PC-9 (cell line): ENCODE measurements around the gene LZIC. TPM values are rescaled to one million over a fixed set of nuclear protein-coding genes. Genes with fewer than 3 reads are reported as not detected.

Source experiments
- BruUV-seq: library from RNA; stranded (reverse); fragments of 400-500 nt; replicated peaks from 2 replicates; lab custom pipeline; 2021; lab: Mats Ljungman, UMichigan
- CTCF ChIA-PET: fragments of 300-600 bp; sonication (Branson Sonifier 250); formaldehyde crosslinking; loops from one replicate; lab custom pipeline; 2022; ENCODE audit warnings: antibody characterized with exemption; lab: Charles Lee
- POLR2A ChIA-PET: fragments of 300-600 bp; sonication (Branson Sonifier 250); formaldehyde crosslinking; loops from one replicate; lab custom pipeline; 2022; ENCODE audit warnings: antibody characterized with exemption; ENCODE audit not compliant: unreplicated experiment; lab: Charles Lee
- DNase-seq, 2 experiments: peaks; one replicate each; pipeline versions ENCODE4 v3.0.0 to v3.0.0-alpha.2; 2015 to 2022; ENCODE audit warnings: mixed read lengths in 1 of 2
- H2AFZ ChIP-seq: fragments of 200-600 bp; sonication (generic); 2 replicates; pipeline ENCODE4 v1.8.1; 2017; ENCODE audit warnings: antibody characterized with exemption
- H3F3A ChIP-seq: fragments of 200-600 bp; sonication (generic); 2 replicates; pipeline ENCODE4 v1.8.1; 2017; ENCODE audit warnings: antibody characterized with exemption, mild to moderate bottlenecking, low read depth; ENCODE audit not compliant: insufficient read depth
- H3K27ac ChIP-seq: fragments of 200-600 bp; sonication (generic); 2 replicates; pipeline ENCODE4 v1.6.1; 2016; ENCODE audit warnings: mixed run types
- H3K27me3 ChIP-seq: fragments of 200-600 bp; sonication (generic); 2 replicates; pipeline ENCODE4 v1.6.1; 2016; ENCODE audit warnings: low read depth, mixed run types; ENCODE audit not compliant: insufficient read depth
- H3K36me3 ChIP-seq: fragments of 200-600 bp; sonication (generic); 2 replicates; pipeline ENCODE4 v1.6.1; 2016; ENCODE audit warnings: low read depth, mixed run types
- H3K4me1 ChIP-seq: fragments of 200-600 bp; sonication (generic); replicated peaks from 2 replicates; pipeline ENCODE4 v1.6.1; 2016; ENCODE audit warnings: mixed run types; ENCODE audit not compliant: insufficient read depth
- H3K4me2 ChIP-seq: fragments of 200-600 bp; sonication (generic); 2 replicates; pipeline ENCODE4 v1.6.1; 2017; ENCODE audit warnings: mixed run types
- H3K4me3 ChIP-seq: fragments of 200-600 bp; sonication (generic); 2 replicates; pipeline ENCODE4 v1.6.1; 2016; ENCODE audit warnings: mixed run types
- H3K79me2 ChIP-seq: fragments of 200-600 bp; sonication (generic); 2 replicates; pipeline ENCODE4 v1.6.1; 2017; ENCODE audit warnings: low read depth, mixed run types
- H3K9me2 ChIP-seq: fragments of 200-600 bp; sonication (generic); 2 replicates; pipeline ENCODE4 v1.8.1; 2017; ENCODE audit warnings: mild to moderate bottlenecking; ENCODE audit not compliant: insufficient read depth
- H3K9me3 ChIP-seq: fragments of 200-600 bp; sonication (generic); 2 replicates; pipeline ENCODE4 v1.8.1; 2016; ENCODE audit warnings: low read depth; ENCODE audit not compliant: insufficient read depth
- H4K20me1 ChIP-seq: fragments of 200-600 bp; sonication (generic); 2 replicates; pipeline ENCODE4 v1.8.1; 2017; ENCODE audit not compliant: insufficient read depth
- CTCF ChIP-seq: fragments of 200-600 bp; sonication (generic); conservative IDR thresholded peaks from 2 replicates; pipeline ENCODE4 v1.6.1; 2017; ENCODE audit warnings: mixed run types, antibody characterized with exemption, mild to moderate bottlenecking, moderate library complexity
- EZH2 ChIP-seq: fragments of 200-600 bp; sonication (generic); IDR thresholded peaks from 2 replicates; pipeline ENCODE4 v1.8.0; 2017; ENCODE audit warnings: antibody characterized with exemption, low read depth
- intact Hi-C: fragments of 100-400 bp; cut with micrococcal nuclease; formaldehyde crosslinking; loops from one replicate; pipeline ENCODE4 v1.10.0; 2022; ENCODE audit not compliant: unreplicated experiment
- total RNA-seq: library from RNA; stranded (reverse); gene quantifications from 2 replicates; pipeline ENCODE4 v1.2.3, GENCODE V29; 2021

Gene LZIC
- total RNA-seq, 1 experiment from 2014 or later = 27.4 TPM

- H4K20me1 ChIP-seq = no peaks in the 10 kb centered on the region
- TF ChIP-seq CTCF (no peak), EZH2 (no peak)
- no peak overlapping the region for H3K4me2 ChIP-seq
- no peaks in the 10 kb centered on the region for H3F3A ChIP-seq
- no peaks in the 10 kb centered on the region for H3K36me3 ChIP-seq
- no peaks in the 10 kb centered on the region for H3K27me3 ChIP-seq
- no TSS peak for BruUV-seq
- intact Hi-C loops = no loop called here
- CTCF ChIA-PET = no interaction called here
- no peaks in the 10 kb centered on the region for H3K9me2 ChIP-seq
- H3K27ac ChIP-seq = no peak overlapping the region
- H3K79me2 ChIP-seq = no peaks in the 10 kb centered on the region
- no peak for DNase-seq
- H3K4me1 ChIP-seq = no peaks in the 10 kb centered on the region
- H3K9me3 ChIP-seq = no peaks in the 10 kb centered on the region
- H2AFZ ChIP-seq = no peak overlapping the region
- POLR2A ChIA-PET = interaction anchor here (0.6 kb wide), 1 partner anchor 151 kb away, joined by 7 read pairs; no protein-coding TSS in a partner anchor
- H3K4me3 ChIP-seq = no peak overlapping the region
These were observed 46.6 kb upstream of the LZIC start for GRCh38 chr1:9989773-9990172.

- no peaks in the 10 kb centered on the region for H4K20me1 ChIP-seq
- no peaks in the 10 kb centered on the region for H3K9me3 ChIP-seq
- H3K79me2 ChIP-seq = no peaks in the 10 kb centered on the region
- no peaks in the 10 kb centered on the region for H3K9me2 ChIP-seq
- H2AFZ ChIP-seq = no peak overlapping the region
- ChIA-PET POLR2A (no interaction called here), CTCF (no interaction called here)
- intact Hi-C loops = no loop called here
- no peak for DNase-seq
- BruUV-seq = no TSS peak
- H3K4me2 ChIP-seq = no peak overlapping the region
- no peaks in the 10 kb centered on the region for H3K4me1 ChIP-seq
- H3K36me3 ChIP-seq = no peaks in the 10 kb centered on the region
- no peak overlapping the region for H3K27ac ChIP-seq
- H3K27me3 ChIP-seq = no peaks in the 10 kb centered on the region
- H3K4me3 ChIP-seq = no peak overlapping the region
- TF ChIP-seq EZH2 = no peak
- no peak for TF ChIP-seq CTCF
- no peaks in the 10 kb centered on the region for H3F3A ChIP-seq
These were observed 41.8 kb upstream of the LZIC start for GRCh38 chr1:9985001-9985400.

- H3K79me2 ChIP-seq = no peaks in the 10 kb centered on the region
- BruUV-seq = no TSS peak
- intact Hi-C loops = no loop called here
- H2AFZ ChIP-seq = no peak overlapping the region
- no peaks in the 10 kb centered on the region for H3K4me1 ChIP-seq
- H3K4me3 ChIP-seq = no peak overlapping the region
- ChIA-PET POLR2A (interaction anchor here (0.6 kb wide), 1 partner anchor 1090 kb away, joined by 3 read pairs; no protein-coding TSS in a partner anchor), CTCF (no interaction called here)
- TF ChIP-seq EZH2 (no peak), CTCF (no peak)
- no peak for DNase-seq
- no peaks in the 10 kb centered on the region for H3K36me3 ChIP-seq
- no peak overlapping the region for H3K4me2 ChIP-seq
- H3K9me2 ChIP-seq = no peaks in the 10 kb centered on the region
- no peaks in the 10 kb centered on the region for H3K9me3 ChIP-seq
- H3K27me3 ChIP-seq = no peaks in the 10 kb centered on the region
- H4K20me1 ChIP-seq = no peaks in the 10 kb centered on the region
- no peak overlapping the region for H3K27ac ChIP-seq
- H3F3A ChIP-seq = no peaks in the 10 kb centered on the region
These were observed 41.1 kb upstream of the LZIC start for GRCh38 chr1:9984253-9984652.
